GM12864 (cell line): ENCODE results near the gene TPI1.

Experiments used
- DNase-seq: peaks from one replicate; pipeline ENCODE4 v3.0.0-alpha.2; 2011; ENCODE audit warnings: low read depth
- H3K4me3 ChIP-seq: 2 replicates; pipeline ENCODE4 v1.5.1; 2011; ENCODE audit warnings: mild to moderate bottlenecking, low read depth, low read length, control low read depth
- CTCF ChIP-seq: IDR thresholded peaks from 2 replicates; pipeline ENCODE4 v1.5.1; 2011; ENCODE audit warnings: low read depth, mild to moderate bottlenecking, moderate library complexity, low read length, control low read depth, inconsistent platforms; ENCODE audit errors: missing control alignments

The TPI1 gene

DNA sequence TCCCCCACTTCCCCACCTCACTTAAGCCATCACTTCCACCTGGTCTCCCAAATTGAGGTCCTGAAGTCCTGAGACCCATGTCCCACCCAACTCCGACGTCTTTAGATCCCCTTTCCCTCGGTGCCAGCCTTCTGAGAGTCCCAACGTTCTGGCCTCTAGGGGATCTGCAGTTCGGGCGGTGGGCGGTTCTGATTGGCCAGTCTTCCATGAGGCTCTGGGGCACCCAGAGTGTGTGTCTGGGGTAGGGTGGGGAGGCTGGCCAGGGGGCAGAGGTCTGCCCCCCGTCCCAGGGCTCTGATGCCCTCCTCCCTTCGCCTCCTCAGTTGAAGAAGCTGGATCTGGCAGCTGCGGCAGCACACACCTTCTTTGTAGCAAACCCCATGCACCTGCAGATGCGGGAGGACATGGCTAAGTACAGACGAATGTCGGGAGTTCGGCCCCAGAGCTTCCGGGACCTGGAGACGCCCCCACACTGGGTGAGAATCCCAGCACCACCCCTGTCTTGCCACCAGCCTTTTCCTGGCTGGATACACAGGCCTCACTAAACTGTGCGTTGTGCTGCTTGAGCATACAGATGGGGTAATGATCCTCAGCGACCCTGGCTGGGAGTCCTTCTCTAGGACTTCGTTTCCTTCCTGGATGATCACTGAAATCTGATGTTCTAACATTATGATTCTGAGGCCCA is 37.7 kb upstream of the TPI1 start:
- no peak for DNase-seq
- TF ChIP-seq CTCF, result peak; percentile 13
- 0 out of 2 replicates have a peak overlapping the region, but pooled peaks have one; percentile 38 for H3K4me3 ChIP-seq

GRCh38 chr12:6830286-6830890 is 36.9 kb upstream of the TPI1 start:
- H3K4me3 ChIP-seq, result no peak overlapping the region
- no peak for DNase-seq
- no peak for TF ChIP-seq CTCF

GRCh38 chr12:6830999-6831398 is 36.3 kb upstream of the TPI1 start:
- H3K4me3 ChIP-seq, result no peak overlapping the region
- TF ChIP-seq CTCF, result no peak
- no peak for DNase-seq

DNA sequence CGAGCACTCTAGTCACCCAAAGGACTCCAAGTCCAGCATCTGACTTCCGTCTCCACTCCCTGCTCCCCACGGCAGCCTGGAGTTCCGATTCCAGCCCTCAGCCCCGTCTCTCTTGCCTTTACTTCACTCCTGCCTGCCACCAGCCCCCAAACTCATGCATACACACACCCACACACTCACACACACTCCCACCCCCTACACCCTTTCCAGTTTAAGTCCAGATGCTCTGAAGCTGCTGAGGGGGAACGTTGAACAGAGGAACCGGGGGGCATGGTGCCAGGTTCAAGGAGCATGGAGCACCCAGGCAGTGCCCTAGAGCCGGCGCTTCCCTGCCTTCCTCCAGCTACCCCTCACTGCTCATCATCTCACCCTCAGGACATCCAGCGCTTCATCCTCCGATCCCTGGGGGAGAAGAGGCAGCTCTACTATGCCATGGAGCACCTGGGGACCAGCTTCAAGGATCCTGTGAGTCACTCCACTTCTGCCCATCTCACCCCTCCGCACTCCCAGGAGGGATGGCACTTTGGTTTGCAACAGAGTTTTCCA is 35.8 kb upstream of the TPI1 start:
- DNase-seq, result no peak
- H3K4me3 ChIP-seq, result no peak overlapping the region
- TF ChIP-seq CTCF, result no peak

DNA sequence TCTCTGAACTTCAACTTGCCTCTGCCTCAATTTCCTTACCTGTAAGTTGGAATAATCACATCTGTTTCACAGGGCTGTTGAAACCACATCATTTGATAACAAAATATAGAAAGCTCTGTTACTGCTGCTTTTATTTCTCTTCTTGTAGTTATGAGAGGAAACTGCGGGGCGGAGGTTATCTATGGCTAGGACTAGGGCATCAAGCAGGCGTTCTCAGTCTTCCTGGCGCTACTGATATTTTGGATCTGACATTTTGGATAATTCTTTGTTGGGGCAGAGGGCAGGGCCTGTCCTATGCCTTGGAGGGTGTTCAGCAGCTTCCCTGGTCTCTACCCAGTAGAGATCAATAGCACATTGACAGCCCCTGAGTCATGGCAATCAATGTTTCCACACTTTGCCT is 35.2 kb upstream of the TPI1 start:
- DNase-seq, result no peak
- no peak overlapping the region for H3K4me3 ChIP-seq
- no peak for TF ChIP-seq CTCF

DNA sequence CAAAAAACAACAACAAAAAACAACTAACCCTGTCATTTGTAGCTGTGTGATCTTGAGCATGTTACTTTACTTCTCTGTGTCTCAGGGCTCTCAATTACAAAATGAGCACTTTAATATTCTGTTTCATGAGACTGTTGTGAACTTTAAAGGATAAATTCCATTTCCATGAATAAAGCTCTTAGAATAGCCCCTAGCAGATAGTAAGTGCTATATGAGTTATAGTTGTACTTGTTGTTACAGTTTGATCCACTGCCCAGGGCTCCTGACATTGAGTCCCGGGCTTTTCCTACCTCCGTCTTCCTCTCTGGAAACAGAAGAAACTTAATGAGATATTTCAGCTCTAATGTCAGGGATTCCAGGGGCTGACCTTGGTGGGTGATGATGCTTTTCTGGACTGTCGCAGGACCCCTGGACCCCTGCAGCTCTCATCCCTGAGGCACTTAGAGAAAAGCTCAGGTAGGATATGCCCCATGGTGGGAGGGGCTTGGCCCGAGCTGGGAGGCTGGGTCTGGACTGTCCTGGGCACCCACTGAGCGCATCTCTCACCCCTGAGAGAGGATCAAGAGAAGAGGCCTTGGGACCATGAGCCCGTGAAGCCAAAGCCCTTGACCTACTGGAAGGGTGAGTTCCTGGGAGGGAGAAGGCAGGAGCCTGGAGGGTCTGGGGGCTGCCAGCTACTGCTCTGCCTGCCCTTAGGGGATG is 34.0 kb upstream of the TPI1 start:
- DNase-seq, result no peak
- no peak overlapping the region for H3K4me3 ChIP-seq
- TF ChIP-seq CTCF, result no peak
